ENCODE results near the gene GPR135.

Gene GPR135

GRCh38 chr14:59482541-59483331, 17.6 kb upstream of the GPR135 start:
- no peak for TF ChIP-seq CTCF (IDR thresholded peaks at IDR 0.05)

DNA sequence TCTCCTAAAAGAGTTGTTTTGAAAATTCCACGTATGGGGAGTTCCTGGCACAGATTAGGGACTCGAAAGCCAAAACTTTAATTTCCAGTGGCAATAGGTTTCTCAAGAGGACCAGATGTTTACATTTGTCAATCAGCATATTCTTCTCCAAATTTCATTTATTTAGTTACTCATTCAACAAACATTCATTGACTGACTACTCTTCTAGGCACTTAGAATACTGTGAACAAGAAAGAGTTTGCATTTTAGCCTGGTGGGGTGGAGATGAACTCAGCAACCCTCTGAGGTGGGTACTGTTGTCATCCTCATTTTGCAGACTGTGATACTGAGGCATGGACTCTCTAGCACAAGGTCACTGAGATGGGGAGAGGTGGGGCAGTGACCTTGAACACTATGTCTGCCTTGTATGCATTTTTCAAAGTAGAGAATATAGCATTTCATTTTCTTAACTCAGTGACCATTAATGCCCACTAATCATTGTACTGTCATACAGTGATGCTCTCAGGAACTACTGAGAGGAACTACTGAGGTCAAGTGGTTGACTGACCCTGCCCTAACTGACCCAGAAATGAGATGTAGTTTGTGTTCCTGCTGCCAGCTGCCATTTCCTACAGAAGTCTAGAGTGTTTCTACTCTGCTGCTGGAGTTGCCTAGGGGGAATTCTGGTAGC, 16.8 kb upstream of the GPR135 start:
- TF ChIP-seq CTCF (IDR thresholded peaks at IDR 0.05), result no peak

- no peak for TF ChIP-seq CTCF (IDR thresholded peaks at IDR 0.05)
Measured at GRCh38 chr14:59481407-59481806, 16.2 kb upstream of the GPR135 start.

DNA sequence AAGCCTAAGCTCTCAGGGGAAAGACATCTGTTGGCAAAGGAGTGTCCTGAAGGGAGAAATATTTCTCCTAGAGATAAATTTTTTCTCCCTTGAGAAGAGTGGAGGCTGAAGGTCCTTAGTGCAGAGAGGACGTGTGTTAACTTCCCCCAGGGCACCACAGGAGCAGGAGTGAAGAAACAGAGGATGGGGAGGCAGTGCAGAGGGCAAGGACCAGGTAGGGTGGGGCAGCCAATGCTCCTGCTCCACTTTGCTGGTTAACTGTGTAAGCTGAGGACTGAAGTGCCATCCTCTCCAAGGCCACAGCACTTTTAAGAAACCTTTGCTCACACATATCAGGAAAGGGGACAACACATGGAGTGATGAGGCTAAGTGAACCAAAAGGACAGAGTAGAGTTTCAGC, 15.0 kb upstream of the GPR135 start:
- TF ChIP-seq CTCF (IDR thresholded peaks at IDR 0.05), result no peak

GRCh38 chr14:59478540-59478939, 13.4 kb upstream of the GPR135 start:
- no peak for TF ChIP-seq CTCF (IDR thresholded peaks at IDR 0.05)

- no peak for TF ChIP-seq CTCF (IDR thresholded peaks at IDR 0.05)
Measured at GRCh38 chr14:59475709-59476108, 10.5 kb upstream of the GPR135 start.

DNA sequence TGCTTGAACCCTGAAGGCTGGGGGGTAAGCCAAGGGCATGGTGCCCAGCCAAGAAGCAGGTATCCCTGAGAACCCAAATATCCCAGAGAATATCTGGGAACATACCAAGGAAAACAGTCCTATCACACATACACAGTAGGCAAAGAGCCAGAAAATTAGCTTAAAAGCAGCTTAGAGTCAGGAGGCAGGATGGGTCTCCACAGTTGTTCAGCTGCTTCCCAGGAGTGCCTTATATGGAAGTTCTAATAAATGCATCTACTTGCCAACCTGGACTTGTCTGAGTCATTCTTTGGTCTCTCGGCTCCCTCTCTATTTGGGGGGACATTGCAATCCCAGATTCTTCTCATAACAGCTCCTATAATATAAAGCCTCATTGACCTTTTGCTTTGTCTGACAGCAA, 9.0 kb upstream of the GPR135 start:
- TF ChIP-seq CTCF (IDR thresholded peaks at IDR 0.05), result no peak
